ENCODE data around the gene ORC6.

DNA sequence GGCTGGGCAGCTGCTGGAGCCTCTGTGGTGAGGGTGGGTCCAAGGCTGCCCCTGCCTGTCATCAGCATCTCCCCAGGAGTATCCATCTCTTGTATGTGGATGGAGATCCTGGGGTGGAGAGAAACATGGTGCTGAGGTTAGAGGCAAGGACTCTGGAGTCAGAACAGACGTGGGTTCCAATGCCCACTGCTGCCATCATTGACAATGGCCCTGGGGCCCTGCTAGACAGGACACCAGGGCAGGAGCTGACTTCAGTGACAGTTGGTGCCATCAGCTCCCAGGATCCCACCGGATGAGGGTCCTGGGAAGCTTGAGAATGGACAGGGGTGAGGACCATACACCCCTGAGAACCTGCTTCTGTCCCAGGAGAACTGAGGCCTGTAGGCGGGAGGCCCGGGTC lies 43.1 kb downstream of the ORC6 start:
- TF ChIP-seq SRF (IDR thresholded peaks at IDR 0.05; ENCODE audit: low read depth in 2 of 2, low read length in 2 of 2), result no peak
- TF ChIP-seq FOXM1 (IDR thresholded peaks at IDR 0.05; ENCODE audit: low read depth, low read length), result no peak
- TF ChIP-seq GABPA (IDR thresholded peaks at IDR 0.05; ENCODE audit: low read depth), result no peak
- TF ChIP-seq, protein P1, sequence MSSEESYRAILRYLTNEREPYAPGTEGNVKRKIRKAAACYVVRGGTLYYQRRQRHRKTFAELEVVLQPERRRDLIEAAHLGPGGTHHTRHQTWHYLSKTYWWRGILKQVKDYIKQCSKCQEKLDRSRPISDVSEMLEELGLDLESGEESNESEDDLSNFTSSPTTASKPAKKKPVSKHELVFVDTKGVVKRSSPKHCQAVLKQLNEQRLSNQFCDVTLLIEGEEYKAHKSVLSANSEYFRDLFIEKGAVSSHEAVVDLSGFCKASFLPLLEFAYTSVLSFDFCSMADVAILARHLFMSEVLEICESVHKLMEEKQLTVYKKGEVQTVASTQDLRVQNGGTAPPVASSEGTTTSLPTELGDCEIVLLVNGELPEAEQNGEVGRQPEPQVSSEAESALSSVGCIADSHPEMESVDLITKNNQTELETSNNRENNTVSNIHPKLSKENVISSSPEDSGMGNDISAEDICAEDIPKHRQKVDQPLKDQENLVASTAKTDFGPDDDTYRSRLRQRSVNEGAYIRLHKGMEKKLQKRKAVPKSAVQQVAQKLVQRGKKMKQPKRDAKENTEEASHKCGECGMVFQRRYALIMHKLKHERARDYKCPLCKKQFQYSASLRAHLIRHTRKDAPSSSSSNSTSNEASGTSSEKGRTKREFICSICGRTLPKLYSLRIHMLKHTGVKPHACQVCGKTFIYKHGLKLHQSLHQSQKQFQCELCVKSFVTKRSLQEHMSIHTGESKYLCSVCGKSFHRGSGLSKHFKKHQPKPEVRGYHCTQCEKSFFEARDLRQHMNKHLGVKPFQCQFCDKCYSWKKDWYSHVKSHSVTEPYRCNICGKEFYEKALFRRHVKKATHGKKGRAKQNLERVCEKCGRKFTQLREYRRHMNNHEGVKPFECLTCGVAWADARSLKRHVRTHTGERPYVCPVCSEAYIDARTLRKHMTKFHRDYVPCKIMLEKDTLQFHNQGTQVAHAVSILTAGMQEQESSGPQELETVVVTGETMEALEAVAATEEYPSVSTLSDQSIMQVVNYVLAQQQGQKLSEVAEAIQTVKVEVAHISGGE (CRISPR knock-in tag; IDR thresholded peaks at IDR 0.05), result no peak

Data from GM12878 (cell line).